OCI-LY1 (cell line): ENCODE measurements around the gene ODF2L.
"Not testable (repeated sequence)": the region's sequence is repeated elsewhere in the genome, so short reads cannot be mapped to it uniquely, and the experiment has no call there.

Experiments used
- H2AFZ ChIP-seq: fragments of 200-600 bp; sonication (generic), shearing (Covaris generic); 2 replicates; pipeline ENCODE4 v1.6.0; 2014; ENCODE audit warnings: antibody characterized with exemption, mild to moderate bottlenecking, low read length
- H3F3A ChIP-seq: fragments of 200-600 bp; sonication (generic), shearing (Covaris generic); 2 replicates; pipeline ENCODE4 v1.6.0; 2014; ENCODE audit warnings: mild to moderate bottlenecking, antibody characterized with exemption, low read length, moderate library complexity; ENCODE audit not compliant: insufficient read depth
- H3K27ac ChIP-seq: fragments of 200-600 bp; sonication (generic); 2 replicates; pipeline ENCODE4 v1.5.1; 2014; ENCODE audit warnings: low read length, mixed run types, mild to moderate bottlenecking, low read depth; ENCODE audit not compliant: poor library complexity, severe bottlenecking
- H3K27me3 ChIP-seq: fragments of 200-600 bp; sonication (generic); 2 replicates; pipeline ENCODE4 v1.6.0; 2014; ENCODE audit warnings: antibody characterized with exemption, mild to moderate bottlenecking, low read length, moderate library complexity; ENCODE audit not compliant: insufficient read depth
- H3K36me3 ChIP-seq: fragments of 200-600 bp; sonication (generic); 2 replicates; pipeline ENCODE4 v1.6.1; 2014; ENCODE audit warnings: mild to moderate bottlenecking, antibody characterized with exemption, low read length, moderate library complexity, mixed read lengths; ENCODE audit not compliant: insufficient read depth
- H3K4me1 ChIP-seq: fragments of 200-600 bp; sonication (generic); 2 replicates; pipeline ENCODE4 v1.5.1; 2014; ENCODE audit warnings: mild to moderate bottlenecking, low read length, moderate library complexity; ENCODE audit not compliant: insufficient read depth, severe bottlenecking
- H3K4me2 ChIP-seq: fragments of 200-600 bp; sonication (generic), shearing (Covaris generic); 2 replicates; pipeline ENCODE4 v1.6.1; 2014; ENCODE audit warnings: low read length
- H3K4me3 ChIP-seq: fragments of 200-600 bp; sonication (generic); 2 replicates; pipeline ENCODE4 v1.5.1; 2014; ENCODE audit warnings: low read length, low read depth, mild to moderate bottlenecking, mixed read lengths; ENCODE audit not compliant: poor library complexity, severe bottlenecking
- H3K79me2 ChIP-seq: fragments of 200-600 bp; shearing (Covaris generic); 2 replicates; pipeline ENCODE4 v1.6.1; 2016; ENCODE audit warnings: mixed run types, low read length, mixed read lengths; ENCODE audit not compliant: insufficient read depth
- H3K9ac ChIP-seq: fragments of 200-600 bp; sonication (generic), shearing (Covaris generic); 2 replicates; pipeline ENCODE4 v1.6.1; 2014; ENCODE audit warnings: mild to moderate bottlenecking, low read length, mixed read lengths
- H3K9me2 ChIP-seq: fragments of 200-600 bp; sonication (generic), shearing (Covaris generic); 2 replicates; pipeline ENCODE4 v1.6.1; 2014; ENCODE audit warnings: low read depth, mild to moderate bottlenecking, low read length, mixed read lengths
- H3K9me3 ChIP-seq: fragments of 200-600 bp; shearing (Covaris generic); 2 replicates; pipeline ENCODE4 v1.6.1; 2014; ENCODE audit warnings: low read length, mixed read lengths
- H4K20me1 ChIP-seq: fragments of 200-600 bp; sonication (generic), shearing (Covaris generic); 2 replicates; pipeline ENCODE4 v1.6.0; 2016; ENCODE audit warnings: mild to moderate bottlenecking, low read length; ENCODE audit not compliant: insufficient read depth
- CTCF ChIP-seq: fragments of 200-600 bp; sonication (generic), shearing (Covaris generic); IDR thresholded peaks from 2 replicates; pipeline ENCODE4 v1.5.1; 2017; ENCODE audit warnings: mild to moderate bottlenecking, antibody characterized with exemption, low read length, moderate library complexity, mixed read lengths
- EZH2 ChIP-seq: fragments of 200-600 bp; sonication (generic), shearing (Covaris generic); IDR thresholded peaks from 2 replicates; pipeline ENCODE4 v1.8.0; 2017; ENCODE audit warnings: borderline replicate concordance, mixed run types, mild to moderate bottlenecking, antibody characterized with exemption, low read length, moderate library complexity, mixed read lengths

Gene ODF2L

GRCh38 chr1:86352086-86352485 lies 44.0 kb downstream of the ODF2L start:
- Histone ChIP-seq H3K4me3 (no peak overlapping the region), H3K79me2 (no peaks in the 10 kb centered on the region), H4K20me1 (no peaks in the 10 kb centered on the region), H3K27me3 (no peaks in the 10 kb centered on the region), H2AFZ (no peak overlapping the region), H3K9ac (no peak overlapping the region), H3K9me3 (no peaks in the 10 kb centered on the region), H3K36me3 (no peaks in the 10 kb centered on the region), H3K27ac (no peak overlapping the region), H3K4me1 (no peaks in the 10 kb centered on the region), H3F3A (no peaks in the 10 kb centered on the region), H3K9me2 (no peaks in the 10 kb centered on the region), H3K4me2 (no peak overlapping the region)
- TF ChIP-seq CTCF: no peak
- TF ChIP-seq EZH2: no peak

GRCh38 chr1:86350230-86350629 lies 45.9 kb downstream of the ODF2L start:
- not testable (repeated sequence) for H3K9ac ChIP-seq, H3F3A ChIP-seq, H4K20me1 ChIP-seq, H3K79me2 ChIP-seq, H3K27me3 ChIP-seq, H3K4me2 ChIP-seq, H3K9me2 ChIP-seq, H3K36me3 ChIP-seq, H3K4me3 ChIP-seq, H3K4me1 ChIP-seq, H3K27ac ChIP-seq, H3K9me3 ChIP-seq, H2AFZ ChIP-seq

- Histone ChIP-seq H3K9me2 (no peaks in the 10 kb centered on the region), H3K79me2 (no peaks in the 10 kb centered on the region), H3K27me3 (no peaks in the 10 kb centered on the region), H3K27ac (no peak overlapping the region), H3K36me3 (no peaks in the 10 kb centered on the region), H3K9me3 (no peaks in the 10 kb centered on the region), H2AFZ (no peak overlapping the region), H4K20me1 (no peaks in the 10 kb centered on the region), H3K9ac (no peak overlapping the region), H3F3A (no peaks in the 10 kb centered on the region), H3K4me2 (no peak overlapping the region), H3K4me3 (no peak overlapping the region), H3K4me1 (no peaks in the 10 kb centered on the region)
- TF ChIP-seq CTCF (no peak), EZH2 (no peak)
These were observed 49.7 kb downstream of the ODF2L start for GRCh38 chr1:86346388-86346787.

- no peaks in the 10 kb centered on the region for H3K79me2 ChIP-seq
- TF ChIP-seq CTCF (no peak), EZH2 (no peak)
- H3F3A ChIP-seq: no peaks in the 10 kb centered on the region
- H3K4me3 ChIP-seq: no peak overlapping the region
- no peak overlapping the region for H3K4me2 ChIP-seq
- no peaks in the 10 kb centered on the region for H3K9me2 ChIP-seq
- no peaks in the 10 kb centered on the region for H3K27me3 ChIP-seq
- no peak overlapping the region for H3K27ac ChIP-seq
- H2AFZ ChIP-seq: no peak overlapping the region
- H4K20me1 ChIP-seq: no peaks in the 10 kb centered on the region
- H3K9ac ChIP-seq: no peak overlapping the region
- H3K4me1 ChIP-seq: no peaks in the 10 kb centered on the region
- no peaks in the 10 kb centered on the region for H3K36me3 ChIP-seq
- no peaks in the 10 kb centered on the region for H3K9me3 ChIP-seq
These were observed 51.1 kb downstream of the ODF2L start for GRCh38 chr1:86345042-86345441.
